Smooth muscle cell (in vitro differentiated cells): ENCODE results near the gene ELOVL1. TPM values are rescaled to one million over a fixed set of nuclear protein-coding genes. Genes with fewer than 3 reads are reported as not detected.

Source experiments
- DNase-seq: peaks from one replicate; lab custom pipeline; 2025; ENCODE audit not compliant: unreplicated experiment; lab: John Stamatoyannopoulos, UW
- H2AFZ ChIP-seq: fragments of 200-600 bp; sonication (generic); 2 replicates; pipeline ENCODE4 v1.6.0; 2016; ENCODE audit warnings: antibody characterized with exemption, low read depth, mild to moderate bottlenecking
- H3F3A ChIP-seq: fragments of 200-600 bp; sonication (generic); 2 replicates; pipeline ENCODE4 v1.6.0; 2017; ENCODE audit warnings: antibody characterized with exemption, low read depth
- H3K27ac ChIP-seq: fragments of 200-600 bp; sonication (generic); 2 replicates; pipeline ENCODE4 v1.5.1; 2016; ENCODE audit warnings: low read depth, mild to moderate bottlenecking
- H3K27me3 ChIP-seq: fragments of 200-600 bp; sonication (generic); 2 replicates; pipeline ENCODE4 v1.6.1; 2016; ENCODE audit warnings: low read depth, mild to moderate bottlenecking
- H3K36me3 ChIP-seq: fragments of 200-600 bp; sonication (generic); 2 replicates; pipeline ENCODE4 v1.5.1; 2016; ENCODE audit warnings: low read depth
- H3K4me1 ChIP-seq: fragments of 200-600 bp; sonication (generic); 2 replicates; pipeline ENCODE4 v1.5.1; 2016; ENCODE audit warnings: low read depth
- H3K4me2 ChIP-seq: fragments of 200-600 bp; sonication (generic); 2 replicates; pipeline ENCODE4 v1.6.0; 2016; ENCODE audit warnings: mild to moderate bottlenecking
- H3K4me3 ChIP-seq: fragments of 200-600 bp; sonication (generic); 2 replicates; pipeline ENCODE4 v1.5.1; 2016; ENCODE audit warnings: mild to moderate bottlenecking
- H3K79me2 ChIP-seq: fragments of 200-600 bp; sonication (generic); 2 replicates; pipeline ENCODE4 v1.6.0; 2016; ENCODE audit warnings: low read depth, mild to moderate bottlenecking
- H3K9ac ChIP-seq: fragments of 200-600 bp; sonication (generic); 2 replicates; pipeline ENCODE4 v1.6.0; 2016; ENCODE audit warnings: low read depth
- H3K9me3 ChIP-seq: fragments of 200-600 bp; sonication (generic); replicated peaks from 2 replicates; pipeline ENCODE4 v1.5.1; 2016; ENCODE audit warnings: low read depth
- H4K20me1 ChIP-seq: fragments of 200-600 bp; sonication (generic); 2 replicates; pipeline ENCODE4 v1.6.0; 2016; ENCODE audit warnings: low read depth
- CTCF ChIP-seq: fragments of 200-600 bp; sonication (generic); IDR thresholded peaks from 2 replicates; pipeline ENCODE4 v1.5.1; 2017; ENCODE audit warnings: borderline replicate concordance, mild to moderate bottlenecking, antibody characterized with exemption; ENCODE audit not compliant: insufficient read depth, poor library complexity, severe bottlenecking
- WGBS: methylation state at CpG from one replicate; pipeline ENCODE4 v1.1.7; 2016; ENCODE audit warnings: low lambda C conversion rate; 5-methylcytosine and 5-hydroxymethylcytosine counted together
- polyA plus RNA-seq: library from polyadenylated mRNA; unstranded; fragments of >200 nt; fragmentation: Nextera tagmentation; extraction: Ambion mirVana; gene quantifications from 2 replicates; pipeline ENCODE4 v1.2.1, GENCODE V29; 2016
- total RNA-seq: library from RNA; depleted of rRNA; stranded (reverse); fragments of >200 nt; gene quantifications from 2 replicates; pipeline ENCODE4 v1.2.3, GENCODE V29; 2014

Gene ELOVL1
- total and polyA plus RNA-seq, 2 experiments from 2014 or later = 101 to 109 TPM

GRCh38 chr1:43351421-43352350 lies 16.1 kb downstream of the ELOVL1 start:
- Histone ChIP-seq H3K4me1 (peaks cover 15% of the 10 kb centered on the region), H3F3A (peaks cover 5% of the 10 kb centered on the region), H3K4me2 (no peak overlapping the region), H3K79me2 (no peaks in the 10 kb centered on the region), H3K4me3 (no peak overlapping the region), H3K27ac (no peak overlapping the region), H3K27me3 (no peaks in the 10 kb centered on the region), H2AFZ (no peak overlapping the region), H3K9ac (no peak overlapping the region), H3K9me3 (no peaks in the 10 kb centered on the region), H3K36me3 (no peaks in the 10 kb centered on the region), H4K20me1 (no peaks in the 10 kb centered on the region)
- WGBS = 91% methylated on average over 10 of the region's 10 CpGs
- DNase-seq = no peak
- no peak for TF ChIP-seq CTCF

- H3K79me2 ChIP-seq = no peaks in the 10 kb centered on the region
- no peak overlapping the region for H3K27ac ChIP-seq
- no peaks in the 10 kb centered on the region for H3K27me3 ChIP-seq
- no peak overlapping the region for H2AFZ ChIP-seq
- TF ChIP-seq CTCF = no peak
- no peaks in the 10 kb centered on the region for H4K20me1 ChIP-seq
- H3K36me3 ChIP-seq = no peaks in the 10 kb centered on the region
- H3F3A ChIP-seq = peaks cover 5% of the 10 kb centered on the region
- peaks cover 16% of the 10 kb centered on the region for H3K4me1 ChIP-seq
- no peaks in the 10 kb centered on the region for H3K9me3 ChIP-seq
- 100% methylated on average over 1 of the region's 1 CpG for WGBS
- no peak overlapping the region for H3K4me2 ChIP-seq
- no peak overlapping the region for H3K4me3 ChIP-seq
- DNase-seq = no peak
- no peak overlapping the region for H3K9ac ChIP-seq
Measured at GRCh38 chr1:43350976-43351375, 16.8 kb downstream of the ELOVL1 start.

GRCh38 chr1:43349594-43350306 lies 18.1 kb downstream of the ELOVL1 start:
- no peaks in the 10 kb centered on the region for H3K36me3 ChIP-seq
- peak overlapping the region; percentile 95 for H3K4me2 ChIP-seq
- H3K9ac ChIP-seq = peak overlapping the region; percentile 67
- H3K4me1 ChIP-seq = peaks cover 16% of the 10 kb centered on the region
- WGBS = 10% methylated on average over 10 of the region's 11 CpGs
- peak overlapping the region; percentile 71 for H3K27ac ChIP-seq
- H3K9me3 ChIP-seq = no peaks in the 10 kb centered on the region
- no peak for TF ChIP-seq CTCF
- no peak for DNase-seq
- H3K79me2 ChIP-seq = no peaks in the 10 kb centered on the region
- H3F3A ChIP-seq = peaks cover 5% of the 10 kb centered on the region
- no peaks in the 10 kb centered on the region for H3K27me3 ChIP-seq
- H2AFZ ChIP-seq = peak overlapping the region; percentile 76
- no peaks in the 10 kb centered on the region for H4K20me1 ChIP-seq
- H3K4me3 ChIP-seq = peak overlapping the region; percentile 62
